Measurements from ENCODE around the gene SPOP.
A peak's percentile ranks its signal among the peaks of the same experiment; 100 is the strongest.

Gene SPOP

DNA sequence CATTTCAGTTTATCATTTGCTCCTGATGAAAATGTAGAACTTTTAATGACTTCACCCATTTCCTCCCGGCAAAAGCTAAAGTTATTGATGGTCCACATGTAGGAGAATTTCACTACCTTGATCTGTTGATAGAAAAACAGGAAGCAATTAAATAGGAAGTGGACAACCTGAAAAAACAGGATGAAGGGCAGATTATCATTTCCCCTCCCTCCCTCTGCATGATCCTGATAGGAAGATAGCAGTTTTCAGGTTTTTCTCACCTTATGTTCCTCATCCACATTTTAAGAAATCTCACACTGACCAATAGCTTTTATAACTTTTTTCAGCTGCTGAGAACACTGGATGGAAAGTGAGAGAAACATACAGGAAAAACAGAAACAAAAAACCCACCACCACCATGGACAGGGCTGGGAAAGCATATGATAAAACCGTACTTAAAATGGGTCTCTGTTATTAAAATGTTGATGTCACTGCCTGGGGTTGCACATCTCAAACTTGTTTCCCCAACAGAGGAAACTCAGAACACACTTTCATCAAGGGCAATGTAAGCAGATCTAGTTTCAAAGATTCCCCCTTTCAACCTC, 55.9 kb downstream of the SPOP start:
- DNase-seq (ENCODE audit: extremely low spot score): no peak
- ChIA-PET CTCF (no interaction called here), POLR2A (no interaction called here)
- TF ChIP-seq BHLHE40 (IDR thresholded peaks at IDR 0.05; ENCODE audit: borderline replicate concordance): no peak
- no peak for TF ChIP-seq SUZ12 (IDR thresholded peaks at IDR 0.05)
- no peak for TF ChIP-seq ARNT (IDR thresholded peaks at IDR 0.05)
- no peak for TF ChIP-seq CTBP1 (IDR thresholded peaks at IDR 0.05; ENCODE audit: borderline replicate concordance)
- no peak for TF ChIP-seq FOXM1 (IDR thresholded peaks at IDR 0.05; ENCODE audit: borderline replicate concordance)
- no peak for TF ChIP-seq SP1 (IDR thresholded peaks at IDR 0.05)
- no peak for TF ChIP-seq TARDBP (IDR thresholded peaks at IDR 0.05)
- TF ChIP-seq FOXA1 (IDR thresholded peaks at IDR 0.05): no peak

DNA sequence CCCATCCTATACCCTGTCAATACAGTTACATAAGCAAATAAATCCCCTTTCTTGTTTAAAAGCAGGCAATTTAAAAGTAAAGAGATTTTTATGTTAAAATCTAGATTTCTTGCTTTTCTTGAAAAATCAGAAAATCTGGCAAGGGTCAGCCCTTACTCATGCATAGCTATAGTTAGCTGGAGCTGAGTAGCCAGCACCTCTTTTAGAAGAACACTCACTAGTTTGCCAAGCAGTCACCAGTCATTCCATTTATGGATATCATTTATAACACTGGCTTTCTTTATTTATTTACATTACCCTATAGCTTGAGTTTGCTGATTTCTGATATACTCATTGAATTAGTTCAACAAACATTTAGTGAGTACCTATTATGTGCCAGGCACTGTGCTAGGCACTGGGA, 56.5 kb downstream of the SPOP start:
- ChIA-PET CTCF (interaction anchor here (0.5 kb wide), 1 partner anchor 193 kb away, joined by 3 read pairs; no protein-coding TSS in a partner anchor), POLR2A (no interaction called here)
- no peak for DNase-seq (ENCODE audit: extremely low spot score)
- TF ChIP-seq SP1 (IDR thresholded peaks at IDR 0.05) (no peak), L3MBTL2 (conservative IDR thresholded peaks at IDR 0.05) (no peak), SUZ12 (IDR thresholded peaks at IDR 0.05) (no peak), ZNF384 (IDR thresholded peaks at IDR 0.05) (no peak), FOXM1 (IDR thresholded peaks at IDR 0.05; ENCODE audit: borderline replicate concordance) (no peak), BHLHE40 (IDR thresholded peaks at IDR 0.05; ENCODE audit: borderline replicate concordance) (no peak), PKNOX1 (IDR thresholded peaks at IDR 0.05) (no peak)

GRCh38 chr17:49618028-49618611, 59.8 kb downstream of the SPOP start:
- TF ChIP-seq HDGF (IDR thresholded peaks at IDR 0.05; ENCODE audit: borderline replicate concordance) (no peak), FOXA1 (IDR thresholded peaks at IDR 0.05) (no peak), LEF1 (IDR thresholded peaks at IDR 0.05; ENCODE audit: borderline replicate concordance) (no peak), CTBP1 (IDR thresholded peaks at IDR 0.05; ENCODE audit: borderline replicate concordance) (no peak), L3MBTL2 (conservative IDR thresholded peaks at IDR 0.05) (no peak), FOXM1 (IDR thresholded peaks at IDR 0.05; ENCODE audit: borderline replicate concordance) (no peak), NFRKB (IDR thresholded peaks at IDR 0.05) (no peak)
- no peak for DNase-seq (ENCODE audit: extremely low spot score)
- ChIA-PET POLR2A (no interaction called here), CTCF (interaction anchor here (1.4 kb wide), 1 partner anchor 50 kb away, joined by 3 read pairs; no protein-coding TSS in a partner anchor)

DNA sequence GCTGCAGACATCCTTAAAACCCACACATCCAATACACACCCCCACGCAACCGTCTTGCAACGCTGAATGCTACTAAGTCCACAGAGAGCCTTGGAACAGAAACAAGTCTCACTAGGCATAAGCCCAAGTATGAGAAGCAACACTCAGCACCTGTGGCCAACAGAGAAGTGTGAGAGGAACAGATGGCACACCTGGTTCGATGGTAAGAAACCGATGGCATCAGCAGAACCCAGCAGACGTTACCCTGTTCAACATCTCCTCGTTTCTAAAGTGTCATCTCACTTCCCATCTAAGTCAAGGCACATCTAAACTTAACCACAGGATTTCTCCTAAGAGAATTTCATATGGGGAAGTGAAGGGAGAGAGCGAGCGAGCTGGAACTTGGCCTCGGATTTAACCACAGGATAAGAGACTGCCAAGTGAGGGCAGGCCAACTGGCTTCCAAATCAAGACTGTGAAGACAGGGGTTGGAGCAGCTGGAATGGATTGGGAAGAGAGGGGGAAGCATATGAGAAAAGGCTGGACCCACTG, 61.2 kb downstream of the SPOP start:
- POLR2A ChIA-PET: no interaction called here
- DNase-seq (ENCODE audit: extremely low spot score): no peak
- CTCF ChIA-PET: interaction anchor here (0.6 kb wide), 1 partner anchor 49 kb away, joined by 3 read pairs; no protein-coding TSS in a partner anchor

GRCh38 chr17:49616086-49616485, 61.8 kb downstream of the SPOP start:
- POLR2A ChIA-PET: no interaction called here
- CTCF ChIA-PET: interaction anchor here (0.6 kb wide), 1 partner anchor 49 kb away, joined by 3 read pairs; no protein-coding TSS in a partner anchor
- TF ChIP-seq SUZ12 (IDR thresholded peaks at IDR 0.05) (no peak), FOXM1 (IDR thresholded peaks at IDR 0.05; ENCODE audit: borderline replicate concordance) (no peak), ELF4 (IDR thresholded peaks at IDR 0.05) (no peak), L3MBTL2 (conservative IDR thresholded peaks at IDR 0.05) (no peak), PKNOX1 (IDR thresholded peaks at IDR 0.05) (no peak), CTBP1 (IDR thresholded peaks at IDR 0.05; ENCODE audit: borderline replicate concordance) (no peak), ARNT (IDR thresholded peaks at IDR 0.05) (no peak), BHLHE40 (IDR thresholded peaks at IDR 0.05; ENCODE audit: borderline replicate concordance) (no peak), FOXA1 (IDR thresholded peaks at IDR 0.05) (no peak), HDGF (IDR thresholded peaks at IDR 0.05; ENCODE audit: borderline replicate concordance) (no peak), LEF1 (IDR thresholded peaks at IDR 0.05; ENCODE audit: borderline replicate concordance) (no peak), SP1 (IDR thresholded peaks at IDR 0.05) (no peak), ZNF384 (IDR thresholded peaks at IDR 0.05) (no peak), NFRKB (IDR thresholded peaks at IDR 0.05) (no peak), FOXK2 (IDR thresholded peaks at IDR 0.05) (no peak)
- DNase-seq (ENCODE audit: extremely low spot score): peak; percentile 23

More for the DNA sequence above, 61.2 kb downstream of the SPOP start:
- TF ChIP-seq TARDBP (IDR thresholded peaks at IDR 0.05) (no peak), SUZ12 (IDR thresholded peaks at IDR 0.05) (no peak), CTBP1 (IDR thresholded peaks at IDR 0.05; ENCODE audit: borderline replicate concordance) (no peak), L3MBTL2 (conservative IDR thresholded peaks at IDR 0.05) (no peak), BHLHE40 (IDR thresholded peaks at IDR 0.05; ENCODE audit: borderline replicate concordance) (no peak), FOXK2 (IDR thresholded peaks at IDR 0.05) (no peak), LEF1 (IDR thresholded peaks at IDR 0.05; ENCODE audit: borderline replicate concordance) (no peak), NFRKB (IDR thresholded peaks at IDR 0.05) (no peak), FOXM1 (IDR thresholded peaks at IDR 0.05; ENCODE audit: borderline replicate concordance) (no peak), ELF4 (IDR thresholded peaks at IDR 0.05) (no peak), SP1 (IDR thresholded peaks at IDR 0.05) (no peak)

DNA sequence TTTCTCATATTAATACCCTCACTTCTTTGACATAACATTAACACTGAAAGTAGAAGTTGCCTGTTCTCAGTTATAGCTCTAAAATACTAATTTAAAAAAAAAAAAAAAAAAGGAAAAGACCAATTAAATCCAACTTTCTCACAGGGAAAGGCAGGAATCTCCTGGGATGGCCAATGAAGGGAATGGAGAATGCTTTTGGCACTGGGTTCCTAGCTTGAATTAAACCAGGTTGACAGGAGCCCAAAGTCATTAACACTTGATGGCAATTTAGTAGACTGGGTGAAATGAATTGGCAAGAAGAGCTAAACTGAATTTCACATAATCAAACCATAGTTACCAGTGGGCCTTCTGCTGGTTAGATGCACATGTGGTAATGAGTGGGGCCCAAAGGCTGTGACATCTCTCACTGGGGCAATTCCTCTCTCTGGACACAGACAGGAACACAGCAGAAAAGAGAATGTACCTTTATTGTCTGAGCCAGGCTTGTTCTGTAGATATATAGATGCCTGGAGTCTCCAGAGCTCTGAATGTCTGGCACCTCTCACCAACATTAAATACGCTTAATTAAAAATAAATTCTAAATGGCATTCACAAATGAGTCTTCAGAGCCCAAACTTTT, 64.6 kb downstream of the SPOP start:
- TF ChIP-seq FOXA1 (IDR thresholded peaks at IDR 0.05) (no peak), BHLHE40 (IDR thresholded peaks at IDR 0.05; ENCODE audit: borderline replicate concordance) (no peak), L3MBTL2 (conservative IDR thresholded peaks at IDR 0.05) (no peak), FOXK2 (IDR thresholded peaks at IDR 0.05) (no peak), SUZ12 (IDR thresholded peaks at IDR 0.05) (no peak), ELF4 (IDR thresholded peaks at IDR 0.05) (no peak), FOXM1 (IDR thresholded peaks at IDR 0.05; ENCODE audit: borderline replicate concordance) (no peak), CTBP1 (IDR thresholded peaks at IDR 0.05; ENCODE audit: borderline replicate concordance) (no peak), NFRKB (IDR thresholded peaks at IDR 0.05) (no peak), SP1 (IDR thresholded peaks at IDR 0.05) (no peak), HDGF (IDR thresholded peaks at IDR 0.05; ENCODE audit: borderline replicate concordance) (no peak), LEF1 (IDR thresholded peaks at IDR 0.05; ENCODE audit: borderline replicate concordance) (no peak), ARNT (IDR thresholded peaks at IDR 0.05) (no peak), TARDBP (IDR thresholded peaks at IDR 0.05) (no peak), ZNF384 (IDR thresholded peaks at IDR 0.05) (no peak), PKNOX1 (IDR thresholded peaks at IDR 0.05) (no peak)
- DNase-seq (ENCODE audit: extremely low spot score): no peak
- ChIA-PET POLR2A (no interaction called here), CTCF (no interaction called here)
